NCI-H2196 treated with DMSO at 0.1 percent for 48 hours (cell line): Measurements from ENCODE around the gene TBC1D9.

Experiments
- DNase-seq: peaks from one replicate; lab custom pipeline; 2025; ENCODE audit not compliant: unreplicated experiment; lab: John Stamatoyannopoulos, UW

Gene TBC1D9

DNA sequence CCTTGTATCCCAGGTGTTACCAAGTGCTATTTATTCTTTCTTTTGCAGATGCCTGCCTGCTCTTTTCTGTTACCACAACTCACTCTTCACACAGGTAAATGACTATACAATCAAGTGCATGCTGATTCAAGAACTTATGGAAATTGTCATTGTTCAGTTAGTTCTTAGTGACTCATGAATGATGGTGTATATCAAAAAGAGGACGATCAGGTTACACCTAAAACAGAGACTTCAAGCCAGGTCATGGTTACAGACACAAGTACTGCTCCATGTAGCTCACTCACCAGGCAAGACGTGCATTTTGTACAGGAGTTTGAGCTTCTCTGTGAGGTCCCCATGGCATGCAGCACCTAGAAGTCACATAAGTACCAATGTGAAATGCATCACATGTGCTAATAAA is 128.2 kb downstream of the TBC1D9 start:
- DNase-seq = no peak

GRCh38 chr4:140626661-140627376 is 129.4 kb downstream of the TBC1D9 start:
- DNase-seq = no peak

DNA sequence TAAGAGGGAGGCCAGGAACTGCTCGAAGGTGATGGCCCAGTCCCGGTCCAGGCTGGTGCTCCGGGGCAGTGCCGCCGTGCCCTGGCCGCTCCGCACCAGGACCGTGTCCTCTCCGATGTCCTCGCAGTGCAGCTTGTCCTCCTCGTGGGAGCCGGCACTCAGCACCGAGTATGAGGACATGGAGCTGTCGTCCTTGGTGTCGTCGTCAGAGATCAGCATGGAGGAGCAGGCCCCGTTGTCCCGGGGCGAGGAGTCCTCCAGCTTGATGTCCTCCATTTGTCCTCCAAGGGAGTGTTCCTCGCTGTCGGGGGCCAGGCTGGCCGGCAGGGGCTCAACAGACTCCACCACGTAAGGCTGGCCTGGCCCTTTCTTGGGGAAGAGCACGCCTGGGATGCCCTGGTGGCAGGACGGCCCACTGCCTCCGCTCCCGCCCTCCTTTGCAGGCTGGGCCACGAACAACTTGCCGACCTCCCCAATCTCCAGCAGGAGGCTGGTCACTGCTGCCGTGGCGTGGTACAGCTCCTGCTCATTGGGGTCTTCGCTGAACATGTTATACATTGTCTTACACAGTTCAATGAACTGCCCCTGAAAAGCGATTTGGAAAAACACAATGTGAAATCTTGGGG is 133.7 kb downstream of the TBC1D9 start:
- no peak for DNase-seq

DNA sequence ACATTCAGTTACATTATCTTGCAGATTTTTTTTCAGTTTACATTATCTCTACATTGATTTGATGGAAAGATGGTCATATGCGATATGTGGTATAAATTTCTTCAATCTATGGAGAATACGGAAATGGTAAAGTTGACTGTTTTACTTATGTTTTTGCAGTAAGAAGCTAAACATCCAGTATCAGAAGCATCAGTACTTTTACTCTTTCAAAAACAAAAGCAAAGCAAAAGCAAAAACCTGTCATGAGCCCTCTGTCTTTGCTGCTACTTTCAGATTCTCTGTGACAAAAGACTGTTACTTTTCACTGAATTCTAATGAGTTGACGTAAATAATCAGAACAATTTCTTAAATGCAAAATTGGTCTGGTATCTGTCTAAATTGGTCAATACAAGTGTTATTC is 135.0 kb downstream of the TBC1D9 start:
- no peak for DNase-seq

DNA sequence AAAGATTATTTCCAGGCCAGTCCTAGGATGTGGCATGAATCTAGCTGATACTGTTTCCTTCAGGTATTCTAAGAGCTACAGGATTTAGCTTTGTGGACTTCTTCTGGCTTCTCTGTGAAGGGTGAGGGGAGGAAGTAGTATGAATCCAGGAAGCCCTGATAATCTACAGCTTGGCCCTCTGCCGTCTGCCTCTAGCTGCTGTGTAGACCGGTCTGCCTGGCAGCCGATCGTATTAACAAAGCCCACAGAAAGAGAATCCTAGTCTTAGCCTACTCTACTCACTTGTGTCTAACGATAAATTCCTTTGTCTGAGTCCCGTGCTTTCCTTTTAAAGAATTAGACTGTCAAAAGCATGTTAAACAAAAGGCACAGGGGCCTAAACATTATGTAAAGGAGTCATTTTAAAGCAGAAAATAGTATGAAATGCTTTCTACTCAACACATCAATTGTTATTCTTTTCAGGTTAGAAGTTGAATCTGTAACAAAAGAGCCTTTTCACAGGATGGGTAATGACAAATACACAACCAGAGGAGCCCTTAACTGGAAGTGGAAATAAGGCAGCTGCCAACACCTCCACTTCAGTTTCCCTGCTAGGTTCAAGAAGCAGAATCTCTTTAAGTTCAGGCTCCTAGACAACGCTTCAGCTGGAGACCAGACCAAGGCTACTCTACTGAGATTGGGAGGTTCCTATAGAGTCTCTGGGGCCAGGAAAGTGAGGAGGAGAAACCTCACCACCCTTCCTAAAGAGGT is 138.5 kb downstream of the TBC1D9 start:
- no peak for DNase-seq

DNA sequence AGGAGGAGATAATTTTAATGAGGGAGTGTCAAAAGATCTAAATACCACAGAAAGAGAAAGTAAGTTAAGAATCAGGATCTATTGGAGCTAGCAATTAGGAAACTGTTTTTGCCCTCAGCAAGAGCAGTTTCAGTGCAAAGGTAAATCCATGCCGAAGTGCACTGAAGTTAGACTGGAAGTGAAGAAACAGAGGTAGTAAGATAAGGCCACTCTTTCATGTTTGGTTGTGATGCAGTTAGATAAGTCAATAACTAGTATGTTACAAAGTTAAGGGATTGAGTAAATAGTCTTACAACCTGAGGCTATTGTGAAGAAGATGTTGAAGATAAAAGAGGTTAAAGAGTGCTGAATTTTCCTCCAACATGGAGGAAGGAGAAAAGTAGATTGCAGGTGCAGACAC is 140.7 kb downstream of the TBC1D9 start:
- no peak for DNase-seq

- DNase-seq = no peak
These were observed 143.8 kb downstream of the TBC1D9 start for GRCh38 chr4:140612357-140612756.

DNA sequence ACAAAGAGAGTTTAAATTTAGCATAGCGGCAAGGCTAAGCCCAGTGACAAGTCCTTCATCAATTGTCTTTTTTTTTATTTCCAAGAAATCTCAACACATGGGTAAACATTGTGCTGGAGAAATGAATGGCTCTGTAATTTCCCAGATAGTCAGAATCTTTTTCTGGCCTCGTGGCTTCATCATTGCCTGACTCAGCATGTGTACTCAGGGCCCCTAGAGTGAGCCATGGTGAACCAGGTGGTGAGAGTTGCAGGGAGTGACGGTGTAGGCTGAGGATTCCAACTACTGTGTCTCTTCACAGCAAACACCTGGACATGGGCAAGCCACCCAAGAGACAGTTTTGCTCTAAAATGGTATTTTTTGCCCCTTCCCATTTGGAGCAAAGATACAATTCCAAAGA is 144.3 kb downstream of the TBC1D9 start:
- DNase-seq = no peak

DNA sequence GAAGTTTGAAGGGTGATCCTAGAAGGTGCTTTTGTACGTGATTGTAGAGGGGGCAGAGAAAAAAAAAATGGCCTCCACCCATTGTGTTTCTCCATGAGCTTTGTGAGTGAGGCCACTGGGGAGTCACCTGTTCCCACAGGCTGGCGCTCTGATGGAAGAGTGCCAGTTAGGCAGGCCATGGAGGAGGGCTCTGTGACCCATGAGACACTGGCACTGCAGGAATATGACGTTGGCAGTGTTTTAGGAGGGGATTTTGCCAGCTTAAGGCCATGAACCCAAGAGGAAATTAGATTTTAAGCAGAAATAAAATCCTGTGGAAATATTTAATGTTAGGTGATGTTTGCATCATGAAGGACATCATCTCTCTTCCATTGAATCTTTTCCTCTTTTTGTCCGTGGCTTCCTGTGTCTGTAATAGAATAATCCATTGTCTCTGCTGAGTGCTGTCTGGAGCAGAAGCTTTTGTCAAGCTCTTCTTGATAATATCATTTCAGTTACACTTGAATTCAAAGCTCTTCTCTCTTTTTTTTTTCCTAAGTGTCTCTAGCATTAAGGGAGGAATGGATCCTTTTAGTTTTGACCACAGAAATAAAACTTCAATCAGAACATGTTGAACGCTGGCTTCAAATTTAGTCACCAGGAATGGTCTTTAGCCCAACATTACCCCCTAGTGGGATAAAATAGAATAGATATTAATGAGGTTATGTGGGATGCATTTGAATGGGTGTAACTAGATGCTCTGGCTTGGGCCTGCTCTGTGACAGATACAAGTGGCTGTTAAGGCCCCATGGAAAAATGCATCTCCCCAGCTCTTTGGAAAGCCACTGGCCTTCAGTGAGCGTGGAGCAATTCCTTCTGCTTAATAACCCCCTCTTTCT is 146.4 kb downstream of the TBC1D9 start:
- peak; percentile 53 for DNase-seq

GRCh38 chr4:140607852-140608251 is 148.3 kb downstream of the TBC1D9 start:
- DNase-seq = no peak

DNA sequence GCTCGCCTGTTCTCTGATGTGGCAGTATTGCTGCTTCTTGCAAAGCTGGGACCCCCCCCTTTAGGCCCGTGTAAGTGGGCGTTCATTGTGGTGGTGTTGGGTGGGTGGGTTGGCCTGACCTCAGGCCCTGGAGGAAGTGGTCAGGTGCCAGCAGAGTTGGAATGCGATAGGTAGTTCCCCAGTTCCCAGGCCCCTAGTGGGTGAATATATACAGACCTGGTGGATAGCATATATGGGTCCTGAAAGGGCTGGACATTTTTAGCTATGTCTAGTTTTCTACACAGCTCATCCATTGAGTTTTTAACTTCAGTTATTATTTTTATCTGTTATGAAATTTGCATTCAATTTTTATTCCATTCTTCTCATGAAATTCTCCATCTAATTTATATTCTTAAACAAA is 151.6 kb downstream of the TBC1D9 start:
- no peak for DNase-seq

DNA sequence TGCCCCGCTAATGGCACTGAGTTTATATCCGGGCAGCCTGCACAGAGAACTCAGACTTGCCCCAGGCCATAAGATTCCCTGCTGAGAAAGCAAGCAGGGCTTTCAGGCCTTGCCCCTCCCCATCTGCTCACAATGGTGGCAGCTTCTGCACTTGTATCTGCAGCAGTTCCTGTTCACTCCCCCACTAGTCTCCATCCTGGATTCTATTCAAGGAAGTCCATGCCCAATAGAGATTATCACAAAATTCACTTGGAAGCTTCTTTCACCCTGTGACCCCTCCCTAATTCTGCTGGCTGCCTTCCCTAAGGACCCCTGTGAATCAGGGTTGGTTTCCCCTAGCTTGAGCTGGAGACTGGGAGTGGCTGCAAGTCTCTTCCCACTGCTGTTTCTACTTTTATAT is 152.9 kb downstream of the TBC1D9 start:
- no peak for DNase-seq

- no peak for DNase-seq
These were observed 153.5 kb downstream of the TBC1D9 start for GRCh38 chr4:140602714-140603113.

GRCh38 chr4:140600408-140600807 is 155.8 kb downstream of the TBC1D9 start:
- no peak for DNase-seq

DNA sequence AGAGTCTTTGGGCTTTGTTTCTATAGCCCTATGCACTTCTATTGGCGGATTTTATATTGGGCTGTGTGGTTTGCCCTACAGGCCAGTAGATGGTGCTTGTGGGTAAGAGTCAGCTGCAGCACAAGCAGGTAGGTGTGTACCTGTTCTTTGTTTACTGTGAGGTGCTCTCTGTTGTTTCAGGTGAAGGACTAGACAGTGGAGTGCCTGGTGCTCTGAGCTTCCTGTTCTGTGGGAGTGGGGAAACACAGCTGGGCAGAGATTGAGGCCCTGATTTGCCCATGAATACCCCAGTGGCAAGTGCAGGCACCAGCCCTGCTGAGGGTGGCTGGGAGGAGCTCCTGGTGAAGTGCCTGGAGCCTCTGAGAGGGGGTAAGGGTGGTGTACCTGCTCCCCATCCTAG is 161.1 kb downstream of the TBC1D9 start:
- DNase-seq = no peak

GRCh38 chr4:140584439-140584838 is 171.7 kb downstream of the TBC1D9 start:
- DNase-seq = no peak

- no peak for DNase-seq
These were observed 175.1 kb downstream of the TBC1D9 start for GRCh38 chr4:140581078-140581477.

DNA sequence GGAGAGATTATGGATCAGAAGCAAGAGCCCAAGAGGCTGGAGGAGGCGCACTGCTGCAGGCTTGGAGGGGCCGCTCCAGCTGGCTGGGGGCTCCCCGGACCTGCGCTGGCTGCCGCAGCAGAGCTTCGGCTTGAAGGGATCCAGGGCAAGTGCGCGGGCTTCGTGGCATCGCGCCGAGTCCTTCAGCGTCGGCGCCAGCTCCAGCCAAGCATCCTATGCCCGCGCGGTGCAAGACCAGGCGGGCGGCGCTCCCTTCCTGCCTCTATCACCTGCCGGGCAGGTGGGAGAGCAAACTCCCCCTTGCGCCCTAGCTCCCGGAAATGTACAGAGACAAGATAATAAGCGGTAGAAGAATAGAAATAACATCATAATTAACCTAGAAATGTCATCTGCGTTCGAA is 176.9 kb downstream of the TBC1D9 start:
- no peak for DNase-seq

DNA sequence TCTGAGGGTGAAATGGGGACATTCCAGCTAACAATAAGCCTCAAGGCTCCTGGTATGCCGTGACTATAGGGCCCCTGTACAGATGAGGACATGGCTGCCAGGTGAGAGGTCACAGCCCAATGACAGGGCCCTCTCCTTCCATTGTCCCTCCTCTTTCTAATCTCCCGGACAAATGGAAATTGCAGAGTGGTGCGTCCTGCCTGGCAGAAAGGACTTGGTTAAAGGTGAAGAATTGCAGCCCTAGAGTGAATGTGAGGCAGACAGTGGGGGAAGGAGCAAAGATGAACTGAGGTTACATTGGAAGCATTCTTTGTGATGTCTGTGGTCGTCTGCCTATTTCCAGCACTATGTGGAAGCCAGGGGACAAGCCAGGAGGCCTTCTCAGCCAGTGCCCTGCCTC is 180.7 kb downstream of the TBC1D9 start:
- no peak for DNase-seq

DNA sequence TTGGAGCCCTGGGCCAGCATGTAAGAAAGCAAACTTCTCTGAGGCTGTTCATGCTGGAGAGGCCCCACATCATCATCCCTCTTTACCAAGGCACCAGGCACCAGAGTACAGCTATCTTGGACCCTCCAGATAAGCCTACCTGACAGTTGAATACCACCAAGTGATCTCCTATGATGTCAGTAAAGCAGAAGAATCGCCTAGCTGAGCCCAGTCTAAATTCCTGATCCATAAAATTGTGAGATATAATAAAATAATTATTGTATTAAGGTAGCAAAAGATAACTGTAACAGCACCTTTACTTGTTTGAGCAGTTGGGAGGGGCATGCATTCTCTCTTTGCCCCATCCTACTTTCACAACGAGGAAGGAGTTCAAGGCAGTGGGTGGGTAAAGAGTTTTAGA is 184.6 kb downstream of the TBC1D9 start:
- no peak for DNase-seq
